GM18873 (cell line): ENCODE data around the gene ARL6IP4.
"Not testable (repeated sequence)": the region's sequence is repeated elsewhere in the genome, so short reads cannot be mapped to it uniquely, and the experiment has no call there.

Experiments
- ATAC-seq: cut with Tn5 transposase; IDR thresholded peaks from one replicate; pipeline ENCODE4 v1.9.1; 2021; ENCODE audit warnings: mild to moderate bottlenecking, moderate library complexity, moderate number of reproducible peaks; ENCODE audit not compliant: unreplicated experiment, low FRiP score

Gene ARL6IP4

GRCh38 chr12:123004287-123004686 is 23.8 kb downstream of the ARL6IP4 start:
- no peak for ATAC-seq

DNA sequence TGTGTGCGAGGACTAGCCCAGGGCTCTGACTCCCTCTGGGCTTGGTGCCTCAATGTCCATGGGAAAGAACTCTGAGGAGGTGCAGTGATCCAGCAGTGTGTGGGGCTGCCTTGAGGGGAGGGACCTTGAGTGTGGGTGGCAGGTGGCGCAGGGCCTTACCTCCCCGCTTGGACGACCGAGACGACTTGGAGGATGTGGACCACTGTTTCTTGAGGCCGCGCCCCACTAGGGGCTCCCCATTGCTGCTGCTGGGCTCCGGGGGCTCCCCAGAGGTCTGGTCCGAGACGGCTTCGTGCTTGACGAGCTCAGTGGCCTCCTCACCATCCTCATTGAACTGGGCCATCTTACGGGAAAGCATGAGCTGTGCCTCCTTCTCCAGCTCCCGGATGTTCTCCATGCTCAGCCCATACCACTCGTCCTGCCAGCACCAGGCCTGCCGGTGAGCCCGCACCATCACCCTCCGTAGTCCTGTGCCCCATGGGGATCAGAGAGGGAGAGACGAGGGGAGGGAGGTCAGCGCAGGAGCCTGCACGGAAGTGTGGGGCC is 24.7 kb downstream of the ARL6IP4 start:
- no peak for ATAC-seq

GRCh38 chr12:123006977-123007376 is 26.5 kb downstream of the ARL6IP4 start:
- ATAC-seq = no peak

- no peak for ATAC-seq
These were observed 29.6 kb downstream of the ARL6IP4 start for GRCh38 chr12:123010110-123010509.

- no peak for ATAC-seq
These were observed 30.2 kb downstream of the ARL6IP4 start for GRCh38 chr12:123010681-123011080.

GRCh38 chr12:123011701-123012100 is 31.2 kb downstream of the ARL6IP4 start:
- no peak for ATAC-seq

- ATAC-seq = no peak
These were observed 33.0 kb downstream of the ARL6IP4 start for GRCh38 chr12:123013185-123014095.

DNA sequence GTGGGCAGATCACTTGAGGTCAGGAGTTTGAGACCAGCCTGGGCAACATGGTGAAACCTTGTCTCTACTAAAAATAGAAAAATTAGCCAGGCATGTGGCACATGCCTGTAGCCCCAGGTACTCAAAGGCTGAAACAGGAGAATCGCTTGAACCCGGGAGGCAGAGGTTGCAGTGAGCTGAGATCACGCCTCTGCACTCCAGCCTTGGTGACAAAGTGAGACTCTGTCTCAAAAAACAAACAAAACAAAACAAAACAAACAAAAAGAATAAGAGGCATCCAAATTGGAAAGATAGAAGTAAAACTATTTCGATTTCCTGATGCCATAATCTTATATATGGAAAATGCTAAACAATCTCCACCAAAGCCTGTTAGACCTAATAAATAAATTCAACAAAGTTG is 34.0 kb downstream of the ARL6IP4 start:
- not testable (repeated sequence) for ATAC-seq

DNA sequence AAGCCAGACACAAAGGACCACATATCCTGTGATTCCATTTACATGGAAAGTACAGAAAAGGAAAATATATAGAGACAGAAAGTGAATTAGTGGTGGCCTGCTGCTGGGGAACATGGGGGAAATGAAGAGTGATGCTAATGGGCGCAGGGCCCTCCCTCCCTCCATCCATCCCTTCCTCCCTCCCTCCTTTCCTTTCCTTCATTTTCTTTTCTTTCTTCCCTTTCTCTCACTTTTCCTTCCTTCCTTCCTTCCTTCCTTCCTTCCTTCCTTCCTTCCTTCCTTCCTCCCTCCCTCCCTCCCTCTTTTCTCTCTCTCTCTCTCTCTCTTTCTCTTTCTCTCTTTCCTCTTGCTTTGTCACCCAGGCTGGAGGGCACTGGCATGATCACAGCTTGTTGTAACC is 37.3 kb downstream of the ARL6IP4 start:
- ATAC-seq = no peak

- ATAC-seq = no peak
These were observed 39.3 kb downstream of the ARL6IP4 start for GRCh38 chr12:123019841-123020138.

- no peak for ATAC-seq
These were observed 41.5 kb downstream of the ARL6IP4 start for GRCh38 chr12:123021688-123022604.

DNA sequence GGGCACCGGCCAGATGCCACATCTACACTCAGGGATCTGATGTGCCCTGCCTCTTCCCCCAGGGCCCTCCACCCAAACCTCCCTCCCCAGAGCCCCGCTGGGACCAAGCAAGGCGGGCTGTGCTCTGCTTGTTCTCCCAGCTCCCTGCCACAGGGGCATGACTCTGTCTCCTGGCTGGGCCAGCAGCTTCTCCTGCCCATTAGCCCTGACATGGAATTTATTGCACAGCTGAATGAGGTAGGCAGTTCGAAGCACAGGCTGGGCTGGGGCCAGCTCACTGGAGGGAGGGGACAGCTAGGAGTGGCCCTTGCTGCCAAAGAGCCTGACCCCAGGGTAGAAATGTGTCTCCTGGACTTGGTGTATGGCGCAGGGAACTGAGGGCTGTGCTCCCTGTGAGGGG is 42.4 kb downstream of the ARL6IP4 start:
- ATAC-seq = no peak

DNA sequence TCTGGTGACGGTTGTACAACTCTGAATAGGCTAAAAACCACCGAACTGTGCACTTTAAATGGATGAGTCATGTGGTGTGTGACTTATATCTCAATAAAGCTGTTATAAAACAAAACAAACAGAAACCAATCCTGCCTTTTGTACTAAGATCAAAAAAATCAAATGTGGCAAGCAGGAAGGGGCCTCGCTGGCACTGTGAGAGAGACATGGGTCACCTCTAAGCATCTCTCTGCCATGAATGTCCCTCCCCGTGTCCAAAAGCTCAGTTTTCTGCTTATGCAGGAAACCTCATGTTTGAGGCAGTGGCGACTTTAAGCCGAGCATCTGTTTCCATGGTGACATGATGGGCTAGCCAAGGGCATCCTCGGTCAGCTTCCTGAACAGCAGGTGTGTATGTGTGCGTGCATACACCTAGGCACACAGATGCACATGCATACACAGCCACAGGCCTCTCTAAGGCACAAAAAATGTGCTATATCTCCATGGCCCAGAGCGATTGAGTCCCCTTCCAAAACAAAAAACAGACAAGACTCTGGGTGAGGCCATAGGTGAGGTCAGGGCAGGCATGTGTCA is 44.4 kb downstream of the ARL6IP4 start:
- no peak for ATAC-seq

DNA sequence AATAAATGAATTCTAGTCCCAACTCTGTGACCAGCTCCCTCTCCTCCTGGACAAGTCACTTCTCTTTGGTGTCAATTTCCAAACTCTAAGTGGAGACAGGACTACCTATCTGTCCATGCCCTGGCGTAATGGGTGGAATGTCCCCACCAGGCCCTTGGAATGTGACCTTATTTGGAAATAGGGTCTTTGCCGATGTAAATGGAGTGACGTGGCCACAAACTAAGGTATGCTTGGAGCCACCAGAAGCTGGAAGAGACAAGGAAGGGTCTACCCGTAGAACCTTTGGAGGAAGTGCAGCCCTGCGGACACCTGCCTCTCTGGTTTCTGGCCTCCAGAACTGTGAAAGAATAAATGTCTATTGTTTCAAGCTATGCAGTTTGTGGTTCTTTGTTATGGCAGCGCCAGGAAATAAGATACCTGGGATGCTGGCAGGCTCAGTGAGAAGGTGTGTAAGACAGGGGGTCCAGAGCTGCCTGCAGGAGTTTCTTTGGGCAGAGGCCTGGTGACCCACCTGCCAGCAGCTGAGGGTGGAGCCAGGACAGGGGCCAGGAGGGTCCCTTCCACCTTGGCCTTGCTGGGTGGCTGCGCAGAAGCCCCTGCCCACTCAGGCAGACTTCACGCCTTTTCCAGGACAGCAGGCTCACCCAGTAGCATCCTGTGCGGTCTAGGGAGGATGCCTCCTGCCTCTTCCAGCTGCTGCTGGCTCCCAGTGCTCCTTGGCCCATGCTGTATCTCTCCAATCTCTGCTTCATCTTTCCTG is 45.8 kb downstream of the ARL6IP4 start:
- no peak for ATAC-seq

DNA sequence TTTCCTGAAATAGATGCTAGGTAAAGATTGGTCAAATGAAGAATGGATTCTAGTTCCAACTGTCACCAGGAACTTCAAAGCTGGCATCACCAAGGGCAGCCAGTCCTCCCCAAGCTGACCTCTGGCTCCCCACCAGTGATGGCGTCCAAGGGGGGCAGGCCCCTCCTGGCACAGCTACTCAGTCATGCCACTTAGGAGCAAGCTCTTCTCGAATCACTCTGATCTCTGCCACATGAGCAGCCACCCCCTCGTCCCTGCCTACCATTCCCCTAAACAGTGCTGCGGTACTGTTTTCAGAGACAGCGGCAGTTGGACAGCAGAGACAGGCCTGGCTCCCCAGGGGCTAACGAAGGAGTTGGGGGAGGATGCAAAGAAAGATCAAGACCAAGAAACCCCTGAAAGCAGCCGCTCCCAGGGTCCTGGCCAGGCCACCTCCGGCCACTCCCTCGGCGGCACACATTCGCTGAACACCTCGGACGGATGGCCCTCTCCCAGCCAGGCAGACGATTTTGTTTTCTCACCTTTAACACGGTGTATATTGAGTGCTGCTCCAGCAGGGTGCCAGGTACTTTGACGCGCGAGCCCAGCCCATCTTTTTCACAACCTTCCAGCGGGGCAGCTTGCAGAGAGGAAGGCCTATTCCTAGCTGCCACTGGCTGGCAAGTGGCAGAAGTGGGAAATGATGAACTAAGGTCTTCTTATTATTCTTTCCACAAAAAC is 47.4 kb downstream of the ARL6IP4 start:
- ATAC-seq = no peak

GRCh38 chr12:123028475-123028874 is 48.0 kb downstream of the ARL6IP4 start:
- ATAC-seq = no peak

DNA sequence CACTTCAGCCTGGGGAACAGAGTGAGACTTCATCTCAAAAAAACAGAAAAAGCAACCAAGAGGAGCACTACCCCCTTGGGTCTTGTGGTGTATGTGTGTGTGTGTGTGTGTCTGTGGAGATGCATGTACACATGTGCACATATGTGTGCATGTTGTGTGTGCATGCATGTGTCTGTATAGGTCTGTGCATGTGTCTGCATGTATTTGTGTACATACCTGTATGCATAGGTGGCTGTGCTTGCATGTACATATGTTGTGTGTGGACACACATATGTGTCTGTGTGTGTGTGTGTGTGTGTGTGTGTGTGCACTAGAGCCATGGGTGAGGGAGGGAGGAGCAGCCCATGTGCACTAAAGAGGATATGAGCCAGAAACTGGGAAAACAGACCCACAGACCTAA is 49.1 kb downstream of the ARL6IP4 start:
- ATAC-seq = no peak

DNA sequence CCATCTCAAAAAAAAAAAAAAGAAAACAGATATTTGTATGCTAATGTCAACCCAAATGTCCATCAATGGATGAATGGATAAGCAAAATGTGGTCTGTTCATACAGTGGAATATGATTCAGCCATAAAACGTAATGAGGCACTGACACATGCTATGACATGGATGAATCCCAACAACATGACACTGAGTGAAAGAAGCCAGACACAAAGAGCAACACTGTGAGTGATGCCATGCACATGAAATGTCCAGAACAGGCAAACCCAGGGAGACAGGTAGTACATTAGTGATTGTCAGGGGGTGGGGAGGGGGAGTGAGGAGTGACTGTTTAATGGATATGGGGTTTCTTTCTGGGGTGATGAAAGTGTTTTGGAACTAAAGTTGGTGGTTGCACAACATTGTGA is 50.2 kb downstream of the ARL6IP4 start:
- no peak for ATAC-seq

- no peak for ATAC-seq
These were observed 50.8 kb downstream of the ARL6IP4 start for GRCh38 chr12:123031171-123031845.
